H9 (cell line): ENCODE measurements around the gene BCAR3. TPM values are rescaled to one million over a fixed set of nuclear protein-coding genes. Genes with fewer than 3 reads are reported as not detected.
A peak's percentile ranks its signal among the peaks of the same experiment; 100 is the strongest.

Source experiments
- DNase-seq: peaks from one replicate; pipeline ENCODE4 v3.0.0-alpha.2; 2017
- H2AFZ ChIP-seq: one replicate; pipeline ENCODE4 v1.6.1; 2013; ENCODE audit warnings: mild to moderate bottlenecking, low read length, control low read depth, moderate library complexity
- H2AK5ac ChIP-seq: 2 replicates; pipeline ENCODE4 v1.6.1; 2013; ENCODE audit warnings: low read length, control low read depth, mixed read lengths; ENCODE audit not compliant: insufficient read length
- H2BK120ac ChIP-seq: one replicate; pipeline ENCODE4 v1.6.1; 2013; ENCODE audit warnings: low read depth, mild to moderate bottlenecking, low read length, control low read depth, inconsistent platforms; ENCODE audit not compliant: poor library complexity, severe bottlenecking
- H2BK12ac ChIP-seq: 2 replicates; pipeline ENCODE4 v1.6.1; 2013; ENCODE audit warnings: low read length, control low read depth, mixed read lengths, low read depth; ENCODE audit not compliant: insufficient read length
- H2BK15ac ChIP-seq: 2 replicates; pipeline ENCODE4 v1.6.1; 2013; ENCODE audit warnings: low read depth, low read length, control low read depth
- H2BK20ac ChIP-seq: one replicate; pipeline ENCODE4 v1.6.1; 2013; ENCODE audit warnings: low read depth, mild to moderate bottlenecking, low read length, control low read depth, inconsistent platforms; ENCODE audit not compliant: poor library complexity, severe bottlenecking
- H2BK5ac ChIP-seq: 2 replicates; pipeline ENCODE4 v1.6.1; 2013; ENCODE audit warnings: low read length, control low read depth, mixed read lengths; ENCODE audit not compliant: insufficient read length
- H3K14ac ChIP-seq: 2 replicates; pipeline ENCODE4 v1.6.1; 2013; ENCODE audit warnings: low read length, control low read depth; ENCODE audit not compliant: insufficient read depth
- H3K18ac ChIP-seq: 2 replicates; pipeline ENCODE4 v1.6.1; 2013; ENCODE audit warnings: low read depth, mild to moderate bottlenecking, mixed read lengths, low read length, control low read depth; ENCODE audit not compliant: insufficient read length
- H3K23ac ChIP-seq: 2 replicates; pipeline ENCODE4 v1.6.1; 2013; ENCODE audit warnings: low read length, control low read depth, mixed read lengths, low read depth; ENCODE audit not compliant: insufficient read length
- H3K23me2 ChIP-seq: 2 replicates; pipeline ENCODE4 v1.6.1; 2013; ENCODE audit warnings: low read depth, mild to moderate bottlenecking, mixed read lengths, low read length, control low read depth; ENCODE audit not compliant: insufficient read length, poor library complexity, severe bottlenecking
- H3K27ac ChIP-seq: 2 replicates; pipeline ENCODE4 v1.5.1; 2013; ENCODE audit warnings: low read length, control low read depth, mixed read lengths, low read depth; ENCODE audit not compliant: insufficient read length
- H3K27me3 ChIP-seq: 2 replicates; pipeline ENCODE4 v1.6.1; 2013; ENCODE audit warnings: low read length, control low read depth, inconsistent platforms; ENCODE audit not compliant: insufficient read depth
- H3K4ac ChIP-seq: 2 replicates; pipeline ENCODE4 v1.6.1; 2013; ENCODE audit warnings: low read depth, mild to moderate bottlenecking, control low read depth, inconsistent platforms, low read length, moderate library complexity
- H3K4me1 ChIP-seq: 2 replicates; pipeline ENCODE4 v1.6.1; 2013; ENCODE audit warnings: low read length, control low read depth, inconsistent platforms; ENCODE audit not compliant: insufficient read depth
- H3K4me2 ChIP-seq: 2 replicates; pipeline ENCODE4 v1.6.1; 2013; ENCODE audit warnings: low read length, control low read depth, mixed read lengths; ENCODE audit not compliant: insufficient read length, insufficient read depth
- H3K56ac ChIP-seq: 2 replicates; pipeline ENCODE4 v1.6.1; 2013; ENCODE audit warnings: low read depth, mild to moderate bottlenecking, mixed read lengths, low read length, control low read depth; ENCODE audit not compliant: insufficient read length
- H3K79me1 ChIP-seq: 2 replicates; pipeline ENCODE4 v1.6.1; 2013; ENCODE audit warnings: low read depth, mild to moderate bottlenecking, moderate library complexity, low read length, control low read depth, inconsistent platforms; ENCODE audit not compliant: insufficient read depth, poor library complexity, severe bottlenecking
- H3K79me2 ChIP-seq: 2 replicates; pipeline ENCODE4 v1.6.1; 2013; ENCODE audit warnings: low read length, control low read depth, inconsistent platforms; ENCODE audit not compliant: insufficient read depth
- H3K9ac ChIP-seq: 2 replicates; pipeline ENCODE4 v1.6.1; 2013; ENCODE audit warnings: low read length, control low read depth, mixed read lengths; ENCODE audit not compliant: insufficient read length; ENCODE audit errors: extremely low read depth
- H3K9me3 ChIP-seq: one replicate; pipeline ENCODE4 v1.6.1; 2013; ENCODE audit warnings: low read depth, low read length, inconsistent platforms; ENCODE audit not compliant: control insufficient read depth
- H3T11ph ChIP-seq: one replicate; pipeline ENCODE4 v1.6.1; 2013; ENCODE audit warnings: mild to moderate bottlenecking, low read length, control low read depth, inconsistent platforms
- H4K20me1 ChIP-seq: one replicate; pipeline ENCODE4 v1.6.1; 2013; ENCODE audit not compliant: control insufficient read depth, insufficient read length, insufficient read depth
- H4K5ac ChIP-seq: 2 replicates; pipeline ENCODE4 v1.6.1; 2013; ENCODE audit warnings: low read depth, mild to moderate bottlenecking, mixed read lengths, low read length, control low read depth; ENCODE audit not compliant: insufficient read length
- H4K8ac ChIP-seq: replicated peaks from 2 replicates; pipeline ENCODE4 v1.6.1; 2013; ENCODE audit warnings: low read length, control low read depth, mixed read lengths, low read depth; ENCODE audit not compliant: insufficient read length
- H4K91ac ChIP-seq: 2 replicates; pipeline ENCODE4 v1.6.1; 2013; ENCODE audit warnings: low read depth, mild to moderate bottlenecking, moderate library complexity, mixed read lengths, low read length, control low read depth; ENCODE audit not compliant: insufficient read length
- H3K27ac Mint-ChIP-seq, 3 experiments: 2 replicates in 2 of 3; 3 replicates in 1 of 3; pipeline ENCODE4 v1.8.0; 2020 to 2021; ENCODE audit warnings: mixed read lengths in 3 of 3, mild to moderate bottlenecking in 1 of 3, moderate library complexity in 1 of 3
- H3K27me3 Mint-ChIP-seq: 2 replicates; pipeline ENCODE4 v1.8.0; 2021; ENCODE audit warnings: low read depth, mild to moderate bottlenecking, moderate library complexity, mixed read lengths
- H3K36me3 Mint-ChIP-seq, 3 experiments: 2 replicates in 2 of 3; 3 replicates in 1 of 3; pipeline ENCODE4 v1.8.0; 2020 to 2021; ENCODE audit warnings: low read depth in 3 of 3, mixed read lengths in 3 of 3; ENCODE audit not compliant: insufficient read depth in 1 of 3
- H3K4me1 Mint-ChIP-seq, 2 experiments: 2 replicates each; pipeline ENCODE4 v1.8.0; 2020; ENCODE audit warnings: mixed read lengths in 2 of 2
- H3K4me3 Mint-ChIP-seq, 2 experiments: 2 replicates in 1 of 2; 3 replicates in 1 of 2; pipeline ENCODE4 v1.8.0; 2020 to 2021; ENCODE audit warnings: mild to moderate bottlenecking in 2 of 2, mixed read lengths in 2 of 2, moderate library complexity in 1 of 2
- H3K9me3 Mint-ChIP-seq, 2 experiments: 2 replicates in 1 of 2; 3 replicates in 1 of 2; pipeline ENCODE4 v1.8.0; 2020; ENCODE audit warnings: mild to moderate bottlenecking in 2 of 2, mixed read lengths in 2 of 2, moderate library complexity in 1 of 2
- WGBS: extraction: QIAGEN DNeasy Blood & Tissue Kit; methylation state at CpG from one replicate; pipeline ENCODE4 v1.1.7; 2013; ENCODE audit warnings: missing lambda C conversion rate, low lambda C conversion rate, mixed read lengths; ENCODE audit not compliant: insufficient read length; ENCODE audit errors: extremely low coverage; 5-methylcytosine and 5-hydroxymethylcytosine counted together
- total RNA-seq: library from RNA; stranded (reverse); gene quantifications from 2 replicates; pipeline ENCODE4 v1.2.1, GENCODE V29; 2021
- TF ChIP-seq, protein P1 (sequence below): fragments of 200-600 bp; sonication (generic); conservative IDR thresholded peaks from 3 replicates; pipeline ENCODE4 v1.8.0; 2021; ENCODE audit warnings: antibody characterized with exemption, mild to moderate bottlenecking

The BCAR3 gene
- total RNA-seq, 1 experiment from 2014 or later = 4.9 TPM

DNA sequence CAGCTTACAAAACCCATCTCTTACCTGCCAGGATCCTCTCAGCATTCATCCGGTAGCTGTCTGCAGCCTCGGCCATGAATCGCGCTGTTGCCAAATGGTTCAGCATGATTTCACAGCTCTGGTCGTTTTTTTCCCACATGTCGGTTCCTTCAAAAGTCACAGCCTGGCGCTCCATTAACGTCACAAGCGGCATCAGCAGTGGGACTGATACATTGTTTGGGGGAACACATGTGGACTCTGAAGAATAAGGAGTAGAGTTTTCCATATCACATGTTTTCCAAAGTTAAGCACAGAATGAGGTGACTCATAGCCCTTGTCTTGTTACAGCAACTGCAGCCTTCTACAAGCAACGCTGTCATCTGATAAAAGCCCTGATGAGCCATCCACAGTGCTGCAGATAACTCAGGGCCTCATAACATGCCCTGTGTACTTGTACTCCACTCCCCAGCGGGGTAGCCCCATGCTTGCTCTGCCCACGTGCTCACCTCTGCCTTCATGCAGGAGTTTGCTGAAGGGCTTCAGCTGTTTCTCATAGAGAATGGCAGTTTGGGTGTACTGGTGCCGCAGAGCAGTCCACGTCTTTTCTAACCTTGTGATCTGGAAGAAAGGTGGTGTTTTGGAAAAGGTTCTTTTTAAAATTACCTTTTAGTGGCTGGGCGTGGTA lies 114.2 kb downstream of the BCAR3 start:
- H4K8ac ChIP-seq = no peak overlapping the region
- no peak overlapping the region for H2BK120ac ChIP-seq
- Mint-ChIP-seq H3K27ac (peak overlapping the region in 2 of 3 experiments; percentile 77 to 78; a peak in 4 of 7 replicates), H3K9me3 (no peaks in the 10 kb centered on the region), H3K4me1 (peaks cover 7 to 11% of the 10 kb centered on the region in 2 experiments), H3K27me3 (no peaks in the 10 kb centered on the region), H3K36me3 (peaks cover 14 to 61% (median 36%) of the 10 kb centered on the region in 3 experiments), H3K4me3 (no peak overlapping the region; a peak in 1 of 5 replicates)
- H2BK15ac ChIP-seq = no peak overlapping the region
- H3K23me2 ChIP-seq = no peaks in the 10 kb centered on the region
- TF ChIP-seq, protein P1, sequence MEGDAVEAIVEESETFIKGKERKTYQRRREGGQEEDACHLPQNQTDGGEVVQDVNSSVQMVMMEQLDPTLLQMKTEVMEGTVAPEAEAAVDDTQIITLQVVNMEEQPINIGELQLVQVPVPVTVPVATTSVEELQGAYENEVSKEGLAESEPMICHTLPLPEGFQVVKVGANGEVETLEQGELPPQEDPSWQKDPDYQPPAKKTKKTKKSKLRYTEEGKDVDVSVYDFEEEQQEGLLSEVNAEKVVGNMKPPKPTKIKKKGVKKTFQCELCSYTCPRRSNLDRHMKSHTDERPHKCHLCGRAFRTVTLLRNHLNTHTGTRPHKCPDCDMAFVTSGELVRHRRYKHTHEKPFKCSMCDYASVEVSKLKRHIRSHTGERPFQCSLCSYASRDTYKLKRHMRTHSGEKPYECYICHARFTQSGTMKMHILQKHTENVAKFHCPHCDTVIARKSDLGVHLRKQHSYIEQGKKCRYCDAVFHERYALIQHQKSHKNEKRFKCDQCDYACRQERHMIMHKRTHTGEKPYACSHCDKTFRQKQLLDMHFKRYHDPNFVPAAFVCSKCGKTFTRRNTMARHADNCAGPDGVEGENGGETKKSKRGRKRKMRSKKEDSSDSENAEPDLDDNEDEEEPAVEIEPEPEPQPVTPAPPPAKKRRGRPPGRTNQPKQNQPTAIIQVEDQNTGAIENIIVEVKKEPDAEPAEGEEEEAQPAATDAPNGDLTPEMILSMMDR = no peak
- no peak overlapping the region for H2BK20ac ChIP-seq
- no peak overlapping the region for H2AFZ ChIP-seq
- H3K27ac ChIP-seq = no peak overlapping the region
- no peak for DNase-seq
- no peak overlapping the region for H3K9ac ChIP-seq
- H3K9me3 ChIP-seq = no peaks in the 10 kb centered on the region
- H2BK5ac ChIP-seq = no peak overlapping the region
- WGBS = no CpG with 5 or more reads among the region's 15 CpGs
- no peak overlapping the region for H3K56ac ChIP-seq
- no peak overlapping the region for H4K5ac ChIP-seq
- H3K14ac ChIP-seq = no peak overlapping the region
- no peaks in the 10 kb centered on the region for H3K79me2 ChIP-seq
- H2AK5ac ChIP-seq = no peak overlapping the region
- no peak overlapping the region for H3K18ac ChIP-seq
- no peak overlapping the region for H3K4ac ChIP-seq
- no peaks in the 10 kb centered on the region for H3K27me3 ChIP-seq
- no peak overlapping the region for H3T11ph ChIP-seq
- H4K20me1 ChIP-seq = no peaks in the 10 kb centered on the region
- H3K4me2 ChIP-seq = no peak overlapping the region
- H2BK12ac ChIP-seq = no peak overlapping the region
- no peaks in the 10 kb centered on the region for H3K79me1 ChIP-seq
- H3K23ac ChIP-seq = no peak overlapping the region
- no peak overlapping the region for H4K91ac ChIP-seq
- peaks cover 4% of the 10 kb centered on the region; the same call in 1 of the 2 replicates for H3K4me1 ChIP-seq
